ENCODE results near the gene RPL36AL.

DNA sequence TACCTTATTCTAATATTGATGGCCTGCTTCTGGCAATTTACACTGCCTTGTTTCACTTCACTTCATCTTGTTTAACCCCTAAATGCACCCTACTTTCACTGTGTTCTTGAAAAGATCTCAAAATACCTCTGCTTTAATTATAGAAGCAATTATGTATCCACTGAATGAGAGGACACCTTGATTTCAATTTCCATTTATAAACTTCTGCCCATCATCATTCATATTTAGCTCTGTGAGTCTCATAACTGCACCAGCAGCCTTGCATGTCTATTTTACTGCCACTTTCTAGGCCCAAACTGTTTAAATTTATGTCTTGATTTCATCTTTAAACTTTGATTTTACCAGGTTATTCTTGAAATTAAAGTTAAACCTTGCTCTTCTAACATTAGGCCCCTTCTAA is 21.7 kb upstream of the RPL36AL start:
- TF ChIP-seq YY1 (IDR thresholded peaks at IDR 0.05; ENCODE audit: insufficient read depth, insufficient read length) (no peak), ZNF274 (IDR thresholded peaks at IDR 0.05; ENCODE audit: low read depth, low read length) (no peak)
